SK-N-SH (cell line): Measurements from ENCODE around the gene UGT1A1. TPM values are rescaled to one million over a fixed set of nuclear protein-coding genes. Genes with fewer than 3 reads are reported as not detected.

Source experiments
- CTCF ChIA-PET: fragments of 300-600, 350-600 bp; formaldehyde crosslinking; extraction: SDS; loops from one replicate; lab custom pipeline; 2021; lab: Yijun Ruan, JAX
- POLR2A ChIA-PET: fragments of 350-600 bp; sonication (Branson Sonifier 250); formaldehyde crosslinking; extraction: SDS; loops from one replicate; lab custom pipeline; 2020; ENCODE audit warnings: antibody characterized with exemption, inconsistent platforms; lab: Yijun Ruan, JAX
- DNase-seq: peaks from one replicate; pipeline ENCODE4 v3.0.0; 2012
- H2AFZ ChIP-seq: fragments of 200-600 bp; sonication (generic); 2 replicates; pipeline ENCODE4 v1.8.1; 2016; ENCODE audit warnings: antibody characterized with exemption, mild to moderate bottlenecking, low read depth
- H3F3A ChIP-seq: fragments of 200-600 bp; sonication (generic); replicated peaks from 2 replicates; pipeline ENCODE3; 2016; ENCODE audit warnings: antibody characterized with exemption, mild to moderate bottlenecking; ENCODE audit not compliant: insufficient read depth
- H3K27ac ChIP-seq, 2 experiments: fragments of 200-500 bp in 1 of 2; fragments of 200-600 bp in 1 of 2; sonication (Bioruptor generic) in 1 of 2; sonication (generic), shearing (Covaris generic) in 1 of 2; 2 replicates each; pipeline versions ENCODE4 v1.5.1 to v1.6.1; 2014 to 2016; ENCODE audit warnings: low read depth in 2 of 2, inconsistent platforms in 1 of 2, low read length in 1 of 2, mild to moderate bottlenecking in 1 of 2, mixed read lengths in 1 of 2
- H3K27me3 ChIP-seq: fragments of 200-600 bp; sonication (generic), shearing (Covaris generic); 2 replicates; pipeline ENCODE4 v1.6.1; 2016; ENCODE audit warnings: mixed run types; ENCODE audit not compliant: insufficient read depth
- H3K36me3 ChIP-seq, 2 experiments: fragments of 200-500 bp in 1 of 2; fragments of 200-600 bp in 1 of 2; sonication (Bioruptor generic) in 1 of 2; sonication (generic) in 1 of 2; replicated peaks in 1 of 2; 2 replicates each; pipeline versions ENCODE3 to v1.5.1; 2014 to 2016; ENCODE audit warnings: low read length in 1 of 2, mild to moderate bottlenecking in 1 of 2; ENCODE audit not compliant: insufficient read depth in 2 of 2, control insufficient read depth in 1 of 2
- H3K4me1 ChIP-seq, 2 experiments: fragments of 200-500 bp in 1 of 2; fragments of 200-600 bp in 1 of 2; sonication (Bioruptor generic) in 1 of 2; sonication (generic), shearing (Covaris generic) in 1 of 2; 2 replicates each; pipeline versions ENCODE4 v1.5.1 to v1.6.1; 2014 to 2016; ENCODE audit warnings: low read depth in 1 of 2, low read length in 1 of 2, mixed run types in 1 of 2; ENCODE audit not compliant: insufficient read depth in 2 of 2, control insufficient read depth in 1 of 2
- H3K4me2 ChIP-seq: fragments of 200-600 bp; sonication (generic), shearing (Covaris generic); 2 replicates; pipeline ENCODE4 v1.6.1; 2017; ENCODE audit warnings: mixed run types
- H3K4me3 ChIP-seq, 2 experiments: fragments of 200-500 bp in 1 of 2; fragments of 200-600 bp in 1 of 2; sonication (Bioruptor generic) in 1 of 2; sonication (generic), shearing (Covaris generic) in 1 of 2; 2 replicates each; pipeline versions ENCODE4 v1.5.1 to v1.8.1; 2014 to 2016; ENCODE audit warnings: low read depth in 2 of 2, inconsistent platforms in 1 of 2, low read length in 1 of 2, mild to moderate bottlenecking in 1 of 2, mixed read lengths in 1 of 2, moderate library complexity in 1 of 2
- H3K79me2 ChIP-seq: fragments of 200-600 bp; sonication (generic); 2 replicates; pipeline ENCODE4 v1.8.1; 2017; ENCODE audit warnings: mild to moderate bottlenecking; ENCODE audit not compliant: insufficient read depth
- H3K9ac ChIP-seq: fragments of 200-600 bp; sonication (generic); 2 replicates; pipeline ENCODE4 v1.6.1; 2017; ENCODE audit warnings: mixed run types
- H3K9me2 ChIP-seq: fragments of 200-600 bp; sonication (generic); 2 replicates; pipeline ENCODE4 v1.6.1; 2017; ENCODE audit warnings: mixed run types
- H3K9me3 ChIP-seq: fragments of 200-600 bp; sonication (generic); 2 replicates; pipeline ENCODE4 v1.6.1; 2017; ENCODE audit warnings: mixed run types, mild to moderate bottlenecking, moderate library complexity
- H4K20me1 ChIP-seq: fragments of 200-600 bp; sonication (generic); 2 replicates; pipeline ENCODE4 v1.6.1; 2017; ENCODE audit warnings: mild to moderate bottlenecking, mixed run types; ENCODE audit not compliant: insufficient read depth
- CHD2 ChIP-seq: fragments of 150-350 bp; IDR thresholded peaks from 2 replicates; pipeline ENCODE4 v1.6.1; 2018; ENCODE audit warnings: low read length; ENCODE audit not compliant: partially characterized antibody
- EP300 ChIP-seq, 2 experiments: IDR thresholded peaks; 2 replicates each; pipeline versions ENCODE4 v1.4.0 to v1.6.1; 2012; ENCODE audit warnings: borderline replicate concordance in 1 of 2, low read depth in 1 of 2, low read length in 1 of 2
- EZH2phosphoT487 ChIP-seq: fragments of 200-600 bp; sonication (generic); IDR thresholded peaks from 2 replicates; pipeline ENCODE4 v1.6.1; 2017; ENCODE audit warnings: low read depth, mixed run types, mild to moderate bottlenecking, antibody characterized with exemption, moderate library complexity, borderline replicate concordance
- IRF3 ChIP-seq: fragments of 150-350 bp; IDR thresholded peaks from 2 replicates; pipeline ENCODE4 v1.6.1; 2016; ENCODE audit warnings: mild to moderate bottlenecking, low read depth, low read length
- MXI1 ChIP-seq: IDR thresholded peaks from 2 replicates; pipeline ENCODE4 v1.6.1; 2012; ENCODE audit warnings: mild to moderate bottlenecking, low read depth, low read length, improper control_type of control experiment
- RAD21 ChIP-seq: IDR thresholded peaks from 2 replicates; pipeline ENCODE4 v1.6.1; 2012; ENCODE audit warnings: mild to moderate bottlenecking, low read length
- WGBS: methylation state at CpG from one replicate; pipeline ENCODE4 v1.1.6; 2017; ENCODE audit warnings: low lambda C conversion rate; 5-methylcytosine and 5-hydroxymethylcytosine counted together
- polyA plus RNA-seq, 3 experiments: library from polyadenylated mRNA; depleted of rRNA; stranded (reverse); fragments of >200 nt; gene quantifications; 2 replicates each; pipeline ENCODE4 v1.2.3, GENCODE V29; 2012
- TF ChIP-seq, protein P1 (sequence below): fragments of 150-350 bp; IDR thresholded peaks from 2 replicates; pipeline ENCODE4 v1.6.1; 2017; ENCODE audit warnings: antibody characterized with exemption, low read length, low read depth, borderline replicate concordance
- TF ChIP-seq, protein P2 (sequence below): fragments of 200-600 bp; sonication (generic); IDR thresholded peaks from 2 replicates; pipeline ENCODE4 v1.6.1; 2017; ENCODE audit warnings: antibody characterized with exemption, mild to moderate bottlenecking, moderate library complexity

UGT1A1 gene
- polyA plus RNA-seq, 1 of the 3 experiments (the other 2 are of a cell fraction), result not detected

DNA sequence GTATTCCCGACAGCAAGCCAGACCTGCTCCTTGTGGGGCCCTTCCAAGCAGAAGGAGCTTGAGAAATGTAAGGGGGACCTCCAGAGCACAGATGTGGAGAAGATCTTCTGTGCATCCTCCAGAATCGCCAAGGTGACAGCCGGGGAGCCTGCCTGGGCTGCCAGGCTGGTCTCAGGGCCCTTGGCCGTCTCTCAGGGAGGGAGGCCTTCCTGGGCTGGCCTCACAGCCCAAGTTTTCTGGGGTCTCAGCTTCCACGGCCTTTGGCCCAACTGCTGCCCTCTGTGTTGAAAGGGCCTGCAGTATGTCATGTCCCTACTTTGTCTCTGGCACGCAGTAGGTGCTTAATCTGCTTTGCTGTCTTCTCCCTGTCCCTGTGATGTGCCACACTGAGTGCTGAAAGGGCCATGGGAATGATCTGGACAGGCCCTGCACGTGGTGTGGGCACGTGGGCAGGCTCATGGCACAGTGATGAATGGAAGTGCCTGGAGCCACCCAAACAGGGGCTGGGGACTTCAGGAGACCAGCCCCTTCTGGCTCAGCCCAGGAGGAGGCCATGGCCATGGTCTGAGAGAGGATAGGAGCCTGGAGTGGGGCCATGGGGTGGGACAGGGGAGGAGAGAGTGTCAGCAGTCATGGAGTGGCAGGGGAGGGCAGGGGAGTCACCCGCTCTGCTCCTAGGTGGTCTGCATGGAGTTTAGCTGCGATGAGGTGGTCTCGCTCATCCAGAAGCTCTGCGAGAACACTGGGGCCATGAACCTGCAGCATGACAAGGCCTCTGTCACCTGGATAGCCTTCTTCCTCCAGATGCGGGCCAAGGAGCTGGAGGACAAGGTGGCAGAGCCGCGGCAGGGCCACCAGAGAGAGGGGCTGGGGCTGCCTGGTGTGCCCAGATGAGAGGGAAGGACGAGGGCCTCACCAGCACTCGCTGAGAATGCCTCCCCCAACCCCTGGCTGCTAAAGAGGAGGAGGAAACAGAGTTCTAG is 58.9 kb downstream of the UGT1A1 start:
- H3K36me3 ChIP-seq, result no peaks in the 10 kb centered on the region
- no peak for DNase-seq
- 63% methylated on average over 13 of the region's 17 CpGs for WGBS
- H2AFZ ChIP-seq, result no peak overlapping the region
- H3K4me3 ChIP-seq, result no peak overlapping the region
- H3K27ac ChIP-seq, result no peak overlapping the region
- H3K27me3 ChIP-seq, result no peaks in the 10 kb centered on the region
- no peaks in the 10 kb centered on the region for H4K20me1 ChIP-seq
- ChIA-PET CTCF (interaction anchor here (1.5 kb wide), 1 partner anchor 14 kb away, joined by 5 read pairs; no protein-coding TSS in a partner anchor), POLR2A (no interaction called here)
- no peaks in the 10 kb centered on the region for H3K9me2 ChIP-seq
- no peaks in the 10 kb centered on the region for H3K79me2 ChIP-seq
- H3K4me1 ChIP-seq, result peaks cover 0 to 3% of the 10 kb centered on the region in 2 experiments; a peak in 1 of 4 replicates
- H3K9me3 ChIP-seq, result no peaks in the 10 kb centered on the region
- no peak overlapping the region for H3K9ac ChIP-seq
- no peak for TF ChIP-seq RAD21
- no peak for TF ChIP-seq EP300 (IDR thresholded peaks at IDR 0.05; ENCODE audit: borderline replicate concordance in 1 of 2, low read depth in 1 of 2, low read length in 1 of 2)
- TF ChIP-seq, protein P1, sequence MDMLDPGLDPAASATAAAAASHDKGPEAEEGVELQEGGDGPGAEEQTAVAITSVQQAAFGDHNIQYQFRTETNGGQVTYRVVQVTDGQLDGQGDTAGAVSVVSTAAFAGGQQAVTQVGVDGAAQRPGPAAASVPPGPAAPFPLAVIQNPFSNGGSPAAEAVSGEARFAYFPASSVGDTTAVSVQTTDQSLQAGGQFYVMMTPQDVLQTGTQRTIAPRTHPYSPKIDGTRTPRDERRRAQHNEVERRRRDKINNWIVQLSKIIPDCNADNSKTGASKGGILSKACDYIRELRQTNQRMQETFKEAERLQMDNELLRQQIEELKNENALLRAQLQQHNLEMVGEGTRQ, result no peak
- TF ChIP-seq EZH2phosphoT487, result no peak
- TF ChIP-seq IRF3, result no peak
- TF ChIP-seq MXI1, result no peak
- TF ChIP-seq CHD2, result no peak
- TF ChIP-seq, protein P2, sequence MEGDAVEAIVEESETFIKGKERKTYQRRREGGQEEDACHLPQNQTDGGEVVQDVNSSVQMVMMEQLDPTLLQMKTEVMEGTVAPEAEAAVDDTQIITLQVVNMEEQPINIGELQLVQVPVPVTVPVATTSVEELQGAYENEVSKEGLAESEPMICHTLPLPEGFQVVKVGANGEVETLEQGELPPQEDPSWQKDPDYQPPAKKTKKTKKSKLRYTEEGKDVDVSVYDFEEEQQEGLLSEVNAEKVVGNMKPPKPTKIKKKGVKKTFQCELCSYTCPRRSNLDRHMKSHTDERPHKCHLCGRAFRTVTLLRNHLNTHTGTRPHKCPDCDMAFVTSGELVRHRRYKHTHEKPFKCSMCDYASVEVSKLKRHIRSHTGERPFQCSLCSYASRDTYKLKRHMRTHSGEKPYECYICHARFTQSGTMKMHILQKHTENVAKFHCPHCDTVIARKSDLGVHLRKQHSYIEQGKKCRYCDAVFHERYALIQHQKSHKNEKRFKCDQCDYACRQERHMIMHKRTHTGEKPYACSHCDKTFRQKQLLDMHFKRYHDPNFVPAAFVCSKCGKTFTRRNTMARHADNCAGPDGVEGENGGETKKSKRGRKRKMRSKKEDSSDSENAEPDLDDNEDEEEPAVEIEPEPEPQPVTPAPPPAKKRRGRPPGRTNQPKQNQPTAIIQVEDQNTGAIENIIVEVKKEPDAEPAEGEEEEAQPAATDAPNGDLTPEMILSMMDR, result no peak
- no peak overlapping the region for H3K4me2 ChIP-seq
- no peaks in the 10 kb centered on the region for H3F3A ChIP-seq
